ENCODE measurements around the gene ZSWIM4. TPM values are rescaled to one million over a fixed set of nuclear protein-coding genes. Genes with fewer than 3 reads are reported as not detected.

The ZSWIM4 gene
- total and polyA plus RNA-seq, 2 of the 13 experiments (the other 11 are each of a cell fraction or from before 2014, with no cell fraction given), result 0.33 to 0.86 TPM

- TF ChIP-seq HMGXB3 (CRISPR knock-in tag; IDR thresholded peaks at IDR 0.05; ENCODE audit: borderline replicate concordance) (peak; percentile 88; the same call in 1 of the 2 replicates), MED1 (CRISPR knock-in tag; IDR thresholded peaks at IDR 0.05) (peak; percentile 59), ZNF704 (CRISPR knock-in tag; IDR thresholded peaks at IDR 0.05; ENCODE audit: borderline replicate concordance) (peak; percentile 90), ZNF138 (CRISPR knock-in tag; IDR thresholded peaks at IDR 0.05; ENCODE audit: low read depth) (no peak), ZNF224 (CRISPR knock-in tag; IDR thresholded peaks at IDR 0.05) (no peak), DZIP1 (CRISPR knock-in tag; IDR thresholded peaks at IDR 0.05) (no peak), ZNF75D (CRISPR knock-in tag; IDR thresholded peaks at IDR 0.05; ENCODE audit: borderline replicate concordance) (no peak), ZNF562 (CRISPR knock-in tag; IDR thresholded peaks at IDR 0.05; ENCODE audit: borderline replicate concordance) (no peak), TMF1 (CRISPR knock-in tag; IDR thresholded peaks at IDR 0.05; ENCODE audit: low read depth) (no peak; the same call in 1 of the 2 replicates), ZNF34 (CRISPR knock-in tag; IDR thresholded peaks at IDR 0.05; ENCODE audit: borderline replicate concordance) (0 out of 2 replicates have a peak, but pooled peaks have one; percentile 60), ZFP36 (IDR thresholded peaks at IDR 0.05; ENCODE audit: borderline replicate concordance, low read depth, low read length, partially characterized antibody) (no peak), ZBTB10 (CRISPR knock-in tag; IDR thresholded peaks at IDR 0.05; ENCODE audit: borderline replicate concordance) (no peak)
- TF ChIP-seq, protein P1, sequence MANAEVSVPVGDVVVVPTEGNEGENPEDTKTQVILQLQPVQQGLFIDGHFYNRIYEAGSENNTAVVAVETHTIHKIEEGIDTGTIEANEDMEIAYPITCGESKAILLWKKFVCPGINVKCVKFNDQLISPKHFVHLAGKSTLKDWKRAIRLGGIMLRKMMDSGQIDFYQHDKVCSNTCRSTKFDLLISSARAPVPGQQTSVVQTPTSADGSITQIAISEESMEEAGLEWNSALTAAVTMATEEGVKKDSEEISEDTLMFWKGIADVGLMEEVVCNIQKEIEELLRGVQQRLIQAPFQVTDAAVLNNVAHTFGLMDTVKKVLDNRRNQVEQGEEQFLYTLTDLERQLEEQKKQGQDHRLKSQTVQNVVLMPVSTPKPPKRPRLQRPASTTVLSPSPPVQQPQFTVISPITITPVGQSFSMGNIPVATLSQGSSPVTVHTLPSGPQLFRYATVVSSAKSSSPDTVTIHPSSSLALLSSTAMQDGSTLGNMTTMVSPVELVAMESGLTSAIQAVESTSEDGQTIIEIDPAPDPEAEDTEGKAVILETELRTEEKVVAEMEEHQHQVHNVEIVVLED (CRISPR knock-in tag; IDR thresholded peaks at IDR 0.05; ENCODE audit: borderline replicate concordance), result peak; percentile 96
These were observed 20.7 kb upstream of the ZSWIM4 start, which contains the start of gene C19orf53 (continued) for GRCh38 chr19:13774217-13775191.
